Ureter (tissue), 1 donor: ENCODE results near the gene UBA6. TPM values are rescaled to one million over a fixed set of nuclear protein-coding genes. Genes with fewer than 3 reads are reported as not detected.
"Not testable (repeated sequence)": the region's sequence is repeated elsewhere in the genome, so short reads cannot be mapped to it uniquely, and the experiment has no call there.

Source experiments
- DNase-seq: peaks from one replicate; pipeline ENCODE4 v3.0.0-alpha.2; 2020; ENCODE audit warnings: low spot score
- total RNA-seq: library from RNA; stranded (reverse); gene quantifications from one replicate; pipeline ENCODE4 v1.2.4, GENCODE V29; 2023
- donor health status: DM: yes; HTN: yes; CAD: no.

Gene UBA6
- total RNA-seq, 1 donor from 2014 or later = 64.6 TPM

DNA sequence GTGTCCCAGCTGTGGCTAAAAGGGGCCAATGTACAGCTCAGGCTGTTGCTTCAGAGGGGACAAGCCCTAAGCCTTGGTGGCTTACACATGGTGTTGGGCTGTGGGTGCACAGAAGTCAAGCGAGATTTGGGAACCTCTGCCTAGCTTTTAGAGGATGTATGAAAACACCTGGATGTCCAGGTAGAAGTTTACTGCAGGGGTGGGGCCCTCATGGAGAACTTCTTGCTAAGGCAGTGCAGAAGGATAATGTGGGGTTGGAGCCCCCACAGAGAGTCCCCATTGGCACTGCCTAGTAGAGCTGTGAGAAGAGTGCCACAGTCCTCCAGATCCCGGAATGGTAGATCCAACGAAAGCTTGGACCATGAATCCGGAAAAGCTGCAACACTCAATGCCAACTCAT lies 40.5 kb downstream of the UBA6 start:
- DNase-seq = no peak

GRCh38 chr4:67659065-67659464 lies 41.9 kb downstream of the UBA6 start:
- no peak for DNase-seq

DNA sequence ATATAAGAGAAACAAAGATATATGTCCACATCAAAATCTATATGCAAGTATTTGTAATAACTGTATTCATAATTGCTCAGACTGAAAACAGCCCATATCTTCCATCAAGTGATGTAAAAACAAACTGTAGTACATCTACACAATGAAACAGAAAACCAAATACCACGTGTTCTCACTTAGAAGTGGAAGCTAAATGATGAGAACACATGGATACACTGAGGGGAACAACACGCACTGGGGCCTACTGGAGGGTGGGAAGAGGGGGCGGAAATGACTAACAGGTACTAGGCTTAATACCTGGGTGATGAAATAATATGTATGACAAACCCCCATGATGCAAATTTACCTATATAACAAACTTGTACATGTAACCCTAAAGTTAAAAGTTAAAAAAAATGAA lies 42.7 kb downstream of the UBA6 start:
- DNase-seq = no peak

- no peak for DNase-seq
These were observed 49.4 kb downstream of the UBA6 start for GRCh38 chr4:67651536-67651935.

- DNase-seq = no peak
These were observed 62.8 kb downstream of the UBA6 start for GRCh38 chr4:67638136-67638535.

GRCh38 chr4:67636978-67637377 lies 64.0 kb downstream of the UBA6 start:
- not testable (repeated sequence) for DNase-seq

GRCh38 chr4:67635331-67635730 lies 65.6 kb downstream of the UBA6 start:
- DNase-seq = no peak

DNA sequence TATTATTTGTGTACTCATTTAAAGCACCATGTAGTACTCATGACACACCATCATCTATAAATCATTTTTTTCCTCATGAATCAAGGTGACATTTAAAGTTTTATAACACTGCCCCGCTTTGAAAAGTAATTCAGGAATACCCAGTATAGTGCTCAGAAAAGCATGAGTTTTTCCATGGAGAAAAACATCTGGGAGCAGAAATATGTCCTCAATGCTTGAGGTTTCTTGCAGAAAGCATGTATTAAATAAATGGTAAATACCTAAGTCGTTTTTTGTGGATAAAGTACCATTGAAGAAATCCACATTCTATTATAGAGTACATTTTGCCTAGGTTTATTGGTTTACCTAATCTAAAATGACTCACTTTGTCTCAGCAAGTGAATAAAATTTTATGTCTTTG lies 66.2 kb downstream of the UBA6 start:
- no peak for DNase-seq

GRCh38 chr4:67632492-67632891 lies 68.5 kb downstream of the UBA6 start:
- DNase-seq = no peak

GRCh38 chr4:67624939-67625338 lies 76.0 kb downstream of the UBA6 start:
- DNase-seq = no peak

GRCh38 chr4:67616478-67616877 lies 84.5 kb downstream of the UBA6 start:
- DNase-seq = no peak

DNA sequence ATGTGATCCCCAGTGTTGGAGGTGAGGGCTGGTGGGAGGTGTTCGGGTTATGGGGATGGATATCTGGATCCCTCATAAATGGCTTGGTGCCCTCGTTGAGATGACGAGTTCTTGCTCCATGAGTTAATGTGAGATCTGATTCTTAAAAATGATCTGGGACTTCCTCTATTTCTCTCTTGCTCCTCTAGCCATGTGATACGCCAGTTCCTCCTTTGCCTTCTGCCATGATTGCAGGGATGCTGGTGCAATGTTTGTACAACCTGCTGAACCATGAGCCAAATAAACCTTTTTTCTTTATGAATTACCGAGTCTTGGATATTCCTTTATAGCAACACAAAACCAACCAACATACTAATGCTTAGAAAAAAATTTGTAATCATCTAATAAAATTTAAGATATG lies 85.8 kb downstream of the UBA6 start:
- DNase-seq = no peak

GRCh38 chr4:67614186-67614585 lies 86.8 kb downstream of the UBA6 start:
- DNase-seq = no peak

GRCh38 chr4:67608027-67608426 lies 92.9 kb downstream of the UBA6 start:
- no peak for DNase-seq

DNA sequence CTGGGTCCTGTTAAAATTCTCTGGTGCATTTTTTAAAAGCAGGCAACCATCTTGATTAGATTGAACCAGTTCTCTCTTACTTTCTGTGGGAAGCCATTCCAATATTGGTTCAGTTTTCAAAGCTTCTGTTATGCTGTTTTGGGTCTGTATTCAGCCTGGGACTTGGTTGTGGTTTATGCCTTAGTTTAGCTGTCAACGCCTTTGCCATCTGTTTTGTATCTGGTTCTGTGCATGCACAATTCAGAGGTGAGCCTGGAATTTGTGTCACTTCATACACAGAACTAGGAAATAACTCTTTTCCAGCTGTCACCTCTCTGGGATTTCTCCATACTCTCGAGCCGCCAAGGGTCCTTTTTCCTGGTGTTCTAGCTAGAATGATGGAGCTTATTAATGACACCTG lies 96.2 kb downstream of the UBA6 start:
- no peak for DNase-seq

DNA sequence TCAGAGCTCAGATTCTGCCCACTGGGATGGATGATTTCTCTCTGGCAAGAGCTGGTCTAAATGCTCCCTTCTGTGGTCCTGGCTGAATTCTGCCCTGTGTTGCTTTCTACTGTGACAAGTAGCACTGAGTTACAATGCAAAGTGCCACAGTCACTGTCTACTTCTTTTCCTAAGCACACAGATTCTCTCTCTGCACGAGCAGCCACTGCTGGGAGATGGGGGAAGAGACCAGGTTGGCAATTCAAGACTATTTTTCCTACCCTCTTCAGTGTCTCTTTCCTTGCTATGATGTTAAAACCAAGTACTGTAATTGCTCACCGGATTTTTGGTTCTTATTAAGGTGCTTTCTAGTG lies 97.0 kb downstream of the UBA6 start:
- no peak for DNase-seq

- DNase-seq = no peak
These were observed 97.5 kb downstream of the UBA6 start for GRCh38 chr4:67603310-67604028.

DNA sequence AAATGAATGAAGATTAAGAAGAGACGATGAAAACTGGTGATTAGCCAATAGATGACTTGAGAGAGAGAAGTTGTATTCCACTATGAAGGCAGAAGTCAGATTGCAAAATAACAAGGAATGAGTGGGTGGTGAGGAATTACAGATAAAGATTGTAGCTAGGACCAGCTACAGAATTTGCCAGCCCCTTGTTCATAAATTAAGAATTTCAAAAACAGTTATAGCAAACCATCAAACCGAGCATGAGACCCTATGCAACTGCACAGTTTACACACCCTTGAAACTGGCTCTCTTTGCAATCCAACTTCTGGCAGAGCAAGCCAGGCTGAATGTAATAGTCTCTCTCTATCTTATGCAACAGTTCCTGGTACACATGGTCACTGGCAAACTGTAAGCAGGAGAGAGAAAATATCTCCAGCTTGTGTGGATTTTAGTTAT lies 107.2 kb downstream of the UBA6 start:
- no peak for DNase-seq

DNA sequence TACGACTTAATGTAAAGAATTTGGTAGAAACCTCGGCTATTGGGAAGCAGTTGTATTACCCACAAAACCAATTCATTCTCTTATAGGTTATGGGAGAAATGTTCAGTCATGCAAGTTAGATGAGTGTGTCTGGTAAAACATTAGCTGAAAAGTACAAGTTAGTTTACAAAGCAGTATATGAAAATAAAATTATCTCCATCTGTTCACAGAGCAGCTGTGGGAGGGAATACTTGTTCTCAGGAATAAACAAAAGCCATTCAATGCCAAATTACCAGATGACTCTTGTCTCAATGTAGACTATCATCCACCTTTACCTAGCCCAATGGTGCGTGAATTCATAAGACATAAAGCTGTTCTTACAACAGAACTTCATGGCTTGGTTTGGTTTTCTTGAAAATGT lies 113.8 kb downstream of the UBA6 start:
- DNase-seq = no peak

DNA sequence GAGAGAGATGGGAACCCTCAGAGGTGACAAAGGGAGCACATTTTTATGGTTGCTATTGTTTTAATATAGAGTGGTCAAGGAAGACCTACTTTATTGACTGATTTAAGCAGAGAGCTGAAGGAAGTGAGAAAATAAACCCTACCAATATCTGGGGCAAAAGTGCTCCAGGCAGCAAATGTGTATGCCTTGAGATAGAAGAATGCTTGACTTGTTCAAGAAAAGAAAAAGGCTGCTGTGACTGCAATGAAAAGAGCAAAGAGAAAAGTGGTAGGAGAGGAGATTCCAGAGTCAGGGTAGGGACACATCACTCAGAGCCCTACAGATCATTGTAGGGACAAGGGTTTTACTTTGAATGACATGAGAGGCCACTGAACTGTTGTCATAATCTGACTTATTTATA lies 116.5 kb downstream of the UBA6 start:
- no peak for DNase-seq

- DNase-seq = no peak
These were observed 119.0 kb downstream of the UBA6 start for GRCh38 chr4:67581913-67582312.

GRCh38 chr4:67581208-67581857 lies 119.6 kb downstream of the UBA6 start:
- no peak for DNase-seq

DNA sequence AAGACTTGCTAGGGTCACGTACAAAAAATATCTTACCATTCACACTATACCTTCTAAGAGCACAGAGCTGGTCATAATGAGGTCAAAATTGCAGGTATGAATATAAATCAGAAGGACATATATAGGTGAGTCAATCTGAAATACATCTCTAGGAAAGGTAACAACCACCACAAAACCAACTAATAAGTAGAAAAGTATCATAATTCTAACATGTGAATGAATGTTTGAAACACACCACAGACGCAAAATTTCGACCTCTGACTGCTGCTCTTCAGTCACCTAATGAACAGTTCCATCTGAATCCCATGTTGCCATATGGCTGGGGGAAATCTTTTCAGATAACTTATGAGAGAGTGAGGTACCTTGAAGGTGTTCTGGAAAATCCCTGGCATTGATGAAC lies 120.4 kb downstream of the UBA6 start:
- no peak for DNase-seq

DNA sequence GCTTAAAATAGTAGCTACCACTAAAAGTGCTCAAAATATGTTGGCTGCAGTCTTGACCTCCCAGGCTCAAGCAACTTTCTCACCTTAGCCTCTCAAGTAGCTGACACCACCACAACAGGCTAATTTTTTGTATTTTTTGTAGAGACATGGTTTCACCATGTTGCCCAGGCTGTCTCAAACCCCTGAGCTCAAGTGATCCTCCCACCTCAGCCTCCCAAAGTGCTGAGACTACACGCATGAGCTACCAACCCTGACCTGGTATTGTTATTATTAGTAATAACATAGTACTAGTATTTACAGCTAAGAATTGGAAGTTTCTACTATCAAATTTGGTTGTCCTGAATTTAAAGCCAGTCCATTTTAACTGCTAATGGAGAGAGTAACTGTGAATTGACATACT lies 124.4 kb downstream of the UBA6 start:
- DNase-seq = no peak
